HEK293T (cell line): Measurements from ENCODE around the gene THRAP3.

Source experiments
- CTCF ChIA-PET: fragments of 350-600 bp; formaldehyde crosslinking; extraction: SDS; loops from one replicate; lab custom pipeline; 2021; ENCODE audit warnings: antibody characterized with exemption, inconsistent platforms; lab: Yijun Ruan, JAX
- POLR2A ChIA-PET: fragments of 350-600 bp; formaldehyde crosslinking; extraction: SDS; loops from one replicate; lab custom pipeline; 2020; ENCODE audit warnings: antibody characterized with exemption, inconsistent platforms; lab: Yijun Ruan, JAX
- DNase-seq: peaks from one replicate; pipeline ENCODE4 v3.0.0; 2012; ENCODE audit warnings: mixed read lengths; ENCODE audit errors: extremely low spot score
- ARNT ChIP-seq: fragments of 450-650 bp; IDR thresholded peaks from 2 replicates; pipeline ENCODE4 v1.6.1; 2017; ENCODE audit warnings: mild to moderate bottlenecking
- BHLHE40 ChIP-seq: fragments of 450-650 bp; IDR thresholded peaks from 2 replicates; pipeline ENCODE4 v1.6.1; 2016; ENCODE audit warnings: mild to moderate bottlenecking, moderate library complexity, borderline replicate concordance
- CTBP1 ChIP-seq: fragments of 450-650 bp; IDR thresholded peaks from 2 replicates; pipeline ENCODE4 v1.6.1; 2016; ENCODE audit warnings: borderline replicate concordance
- ELF4 ChIP-seq: fragments of 450-650 bp; IDR thresholded peaks from 2 replicates; pipeline ENCODE4 v1.6.1; 2017; ENCODE audit warnings: antibody characterized with exemption
- FOXA1 ChIP-seq: fragments of 450-650 bp; IDR thresholded peaks from 2 replicates; pipeline ENCODE4 v1.6.1; 2016; ENCODE audit warnings: mild to moderate bottlenecking
- FOXK2 ChIP-seq: fragments of 450-650 bp; IDR thresholded peaks from 2 replicates; pipeline ENCODE4 v1.6.1; 2016; ENCODE audit warnings: mild to moderate bottlenecking
- FOXM1 ChIP-seq: fragments of 450-650 bp; IDR thresholded peaks from 2 replicates; pipeline ENCODE4 v1.6.1; 2017; ENCODE audit warnings: mild to moderate bottlenecking, borderline replicate concordance
- HDGF ChIP-seq: fragments of 450-650 bp; IDR thresholded peaks from 2 replicates; pipeline ENCODE4 v1.6.1; 2017; ENCODE audit warnings: antibody characterized with exemption, borderline replicate concordance
- L3MBTL2 ChIP-seq: fragments of 450-650 bp; conservative IDR thresholded peaks from 2 replicates; pipeline ENCODE4 v1.6.1; 2016; ENCODE audit warnings: mild to moderate bottlenecking
- LEF1 ChIP-seq: fragments of 450-650 bp; IDR thresholded peaks from 2 replicates; pipeline ENCODE4 v1.6.1; 2017; ENCODE audit warnings: mild to moderate bottlenecking, borderline replicate concordance
- NFRKB ChIP-seq: fragments of 450-650 bp; IDR thresholded peaks from 2 replicates; pipeline ENCODE4 v1.6.1; 2016; ENCODE audit warnings: mild to moderate bottlenecking, moderate library complexity
- PKNOX1 ChIP-seq: fragments of 450-650 bp; IDR thresholded peaks from 2 replicates; pipeline ENCODE4 v1.6.1; 2016
- SP1 ChIP-seq: fragments of 450-650 bp; IDR thresholded peaks from 2 replicates; pipeline ENCODE4 v1.6.1; 2017
- SUZ12 ChIP-seq: fragments of 450-650 bp; IDR thresholded peaks from 2 replicates; pipeline ENCODE4 v1.6.1; 2016; ENCODE audit warnings: mild to moderate bottlenecking
- TARDBP ChIP-seq: fragments of 450-650 bp; IDR thresholded peaks from 2 replicates; pipeline ENCODE4 v1.6.1; 2016
- ZNF384 ChIP-seq: fragments of 450-650 bp; IDR thresholded peaks from 2 replicates; pipeline ENCODE4 v1.6.1; 2016

The THRAP3 gene

GRCh38 chr1:36303244-36303643 is 79.0 kb downstream of the THRAP3 start:
- POLR2A ChIA-PET: no interaction called here
- TF ChIP-seq SP1 (no peak), SUZ12 (no peak), L3MBTL2 (no peak), ARNT (no peak), BHLHE40 (no peak), NFRKB (no peak), HDGF (no peak), FOXK2 (no peak), CTBP1 (no peak), ZNF384 (no peak), TARDBP (no peak), LEF1 (no peak), FOXM1 (no peak), PKNOX1 (no peak), FOXA1 (no peak), ELF4 (no peak)
- no peak for DNase-seq
- CTCF ChIA-PET: interaction anchor here (1.7 kb wide), 1 partner anchor 17 kb away, joined by 4 read pairs; no protein-coding TSS in a partner anchor

GRCh38 chr1:36303650-36304360 is 79.6 kb downstream of the THRAP3 start:
- POLR2A ChIA-PET: interaction anchor here (0.6 kb wide), 1 partner anchor 96 kb away, joined by 3 read pairs; no protein-coding TSS in a partner anchor
- DNase-seq: no peak
- no peak for TF ChIP-seq HDGF
- no peak for TF ChIP-seq FOXM1
- TF ChIP-seq FOXK2: no peak
- no peak for TF ChIP-seq ZNF384
- TF ChIP-seq ARNT: no peak
- TF ChIP-seq PKNOX1: no peak
- no peak for TF ChIP-seq FOXA1
- TF ChIP-seq SUZ12: no peak
- TF ChIP-seq SP1: no peak
- TF ChIP-seq CTBP1: no peak
- no peak for TF ChIP-seq L3MBTL2
- TF ChIP-seq ELF4: no peak
- no peak for TF ChIP-seq TARDBP
- TF ChIP-seq LEF1: no peak
- TF ChIP-seq NFRKB: no peak
- no peak for TF ChIP-seq BHLHE40
- CTCF ChIA-PET: interaction anchor here (1.7 kb wide), 1 partner anchor 18 kb away, joined by 4 read pairs; no protein-coding TSS in a partner anchor

GRCh38 chr1:36304521-36304920 is 80.3 kb downstream of the THRAP3 start:
- ChIA-PET POLR2A (interaction anchor here (0.6 kb wide), 1 partner anchor 95 kb away, joined by 3 read pairs; no protein-coding TSS in a partner anchor), CTCF (interaction anchor here (1.7 kb wide), 1 partner anchor 19 kb away, joined by 4 read pairs; no protein-coding TSS in a partner anchor)
- no peak for TF ChIP-seq PKNOX1
- TF ChIP-seq CTBP1: no peak
- no peak for TF ChIP-seq ELF4
- no peak for DNase-seq

GRCh38 chr1:36304970-36305914 is 81.0 kb downstream of the THRAP3 start:
- ChIA-PET CTCF (interaction anchor here (1.7 kb wide), 1 partner anchor 19 kb away, joined by 4 read pairs; no protein-coding TSS in a partner anchor), POLR2A (interaction anchor here (0.8 to 1.5 kb wide), 4 partner anchors 81 to 159 kb away, joined by 3 to 7 read pairs (median 4); partner anchors contain the start of genes MRPS15, THRAP3 and TRAPPC3)
- TF ChIP-seq FOXM1: no peak
- no peak for TF ChIP-seq L3MBTL2
- TF ChIP-seq PKNOX1: no peak
- no peak for TF ChIP-seq ZNF384
- no peak for TF ChIP-seq FOXA1
- no peak for TF ChIP-seq ELF4
- no peak for TF ChIP-seq TARDBP
- no peak for TF ChIP-seq SUZ12
- no peak for TF ChIP-seq CTBP1
- no peak for TF ChIP-seq SP1
- no peak for TF ChIP-seq FOXK2
- TF ChIP-seq ARNT: no peak
- no peak for TF ChIP-seq LEF1
- no peak for TF ChIP-seq NFRKB
- no peak for TF ChIP-seq BHLHE40
- TF ChIP-seq HDGF: no peak
- DNase-seq: no peak

GRCh38 chr1:36305915-36306209 is 81.6 kb downstream of the THRAP3 start:
- TF ChIP-seq PKNOX1 (no peak), NFRKB (no peak)
- DNase-seq: no peak
- ChIA-PET POLR2A (interaction anchor here (0.8 to 1.5 kb wide), 4 partner anchors 81 to 158 kb away, joined by 3 to 7 read pairs (median 4); partner anchors contain the start of genes MRPS15, THRAP3 and TRAPPC3), CTCF (no interaction called here)
